ENCODE data around the gene GNAI3.

GNAI3 gene

GRCh38 chr1:109598156-109598555, 49.7 kb downstream of the GNAI3 start:
- DNase-seq (ENCODE audit: low read depth in 3 of 3), result no peak

DNA sequence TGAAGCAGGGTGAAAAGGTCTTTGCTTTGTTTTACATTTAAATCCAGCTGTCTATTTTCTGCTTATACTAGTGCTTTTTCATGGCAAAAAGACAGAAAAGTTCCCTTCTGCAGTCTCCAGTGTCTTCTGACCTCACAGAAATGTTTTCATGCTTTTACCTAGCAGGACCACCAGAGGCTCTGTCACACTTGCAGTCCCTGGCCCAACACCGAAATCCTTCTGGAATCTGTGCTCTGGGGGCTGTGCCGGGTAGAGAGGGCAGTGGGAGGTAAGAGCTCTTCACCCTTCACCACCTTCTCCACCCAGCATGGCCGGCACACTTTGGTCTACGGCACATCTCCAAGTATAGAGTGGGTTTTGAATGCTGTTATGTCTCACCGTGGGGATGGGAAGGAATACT, 50.2 kb downstream of the GNAI3 start:
- DNase-seq (ENCODE audit: low read depth in 3 of 3), result no peak

GRCh38 chr1:109603229-109603628, 54.8 kb downstream of the GNAI3 start:
- no peak for DNase-seq (ENCODE audit: low read depth in 3 of 3)

- DNase-seq (ENCODE audit: low read depth in 3 of 3), result no peak
These were observed 57.0 kb downstream of the GNAI3 start for GRCh38 chr1:109605381-109605780.

DNA sequence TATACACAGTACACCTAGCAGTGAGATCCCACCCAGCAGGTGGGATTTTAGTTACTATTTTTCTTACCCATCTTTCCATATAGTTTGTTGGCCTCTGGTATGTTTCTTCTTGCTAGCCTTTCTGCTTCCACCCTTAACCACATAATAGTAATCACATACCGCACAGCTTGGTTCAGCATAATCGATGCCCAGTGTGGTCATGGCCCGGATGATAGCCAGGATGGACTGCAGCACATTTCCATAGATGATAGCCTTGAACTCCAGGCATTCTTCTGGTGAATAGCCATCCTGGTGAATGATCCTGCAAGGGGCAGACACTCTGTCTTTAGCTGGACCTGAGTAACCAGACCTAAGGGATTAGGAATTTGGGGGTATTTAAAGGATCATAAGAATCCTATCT, 61.5 kb downstream of the GNAI3 start:
- no peak for DNase-seq (ENCODE audit: low read depth in 3 of 3)

- no peak for DNase-seq (ENCODE audit: low read depth in 3 of 3)
These were observed 62.3 kb downstream of the GNAI3 start for GRCh38 chr1:109610609-109611307.

GRCh38 chr1:109611308-109611990, 63.0 kb downstream of the GNAI3 start:
- DNase-seq (ENCODE audit: low read depth in 3 of 3), result no peak

GRCh38 chr1:109613361-109614147, 65.1 kb downstream of the GNAI3 start:
- DNase-seq (ENCODE audit: low read depth in 3 of 3), result no peak

GRCh38 chr1:109615879-109616278, 67.5 kb downstream of the GNAI3 start:
- no peak for DNase-seq (ENCODE audit: low read depth in 3 of 3)

DNA sequence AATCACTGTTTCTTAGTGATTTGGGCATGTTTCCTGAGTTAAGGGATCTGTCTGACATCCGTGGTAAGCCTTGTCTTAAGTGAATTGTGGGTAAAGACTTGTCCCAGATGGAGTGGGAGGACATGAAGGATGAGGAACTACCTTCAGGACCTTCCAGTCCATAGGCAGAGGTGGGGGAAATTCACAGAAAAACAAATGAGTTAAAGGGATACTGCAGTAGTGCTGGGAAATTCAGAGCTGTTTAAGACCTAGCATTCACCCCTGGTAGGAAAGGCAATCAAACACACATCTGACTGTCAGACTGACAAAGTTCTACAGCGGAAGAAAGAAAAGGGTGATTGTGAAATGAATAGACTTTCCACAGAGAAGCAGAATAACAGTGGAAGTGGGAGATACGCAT, 68.0 kb downstream of the GNAI3 start:
- no peak for DNase-seq (ENCODE audit: low read depth in 3 of 3)

DNA sequence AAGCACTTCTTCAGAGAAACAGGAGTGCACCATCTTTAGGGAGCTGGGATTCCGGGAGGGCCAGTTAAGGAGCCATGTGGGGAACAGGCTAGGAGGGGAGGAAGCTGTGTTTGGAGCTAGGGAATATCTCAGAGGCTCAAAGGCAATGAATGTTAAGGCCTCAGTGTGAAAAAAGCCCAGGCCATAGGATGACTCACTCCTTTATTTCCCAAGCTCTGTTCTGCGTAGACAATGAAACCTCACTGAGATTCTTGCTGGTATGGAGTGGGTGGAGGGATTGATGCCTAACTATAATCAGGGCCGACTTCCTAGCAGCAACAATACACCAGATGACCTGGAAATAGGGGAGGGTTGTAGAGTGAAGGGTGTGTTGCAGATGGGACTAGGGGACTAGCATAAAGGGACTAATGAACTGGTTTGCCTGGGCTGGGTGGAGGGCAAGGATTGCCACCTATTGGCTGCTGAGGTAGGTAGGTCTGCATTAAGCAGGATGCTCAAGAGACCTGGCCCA, 68.9 kb downstream of the GNAI3 start:
- DNase-seq (ENCODE audit: low read depth in 3 of 3), result no peak

- DNase-seq (ENCODE audit: low read depth in 3 of 3), result no peak
These were observed 70.5 kb downstream of the GNAI3 start for GRCh38 chr1:109618661-109619575.

DNA sequence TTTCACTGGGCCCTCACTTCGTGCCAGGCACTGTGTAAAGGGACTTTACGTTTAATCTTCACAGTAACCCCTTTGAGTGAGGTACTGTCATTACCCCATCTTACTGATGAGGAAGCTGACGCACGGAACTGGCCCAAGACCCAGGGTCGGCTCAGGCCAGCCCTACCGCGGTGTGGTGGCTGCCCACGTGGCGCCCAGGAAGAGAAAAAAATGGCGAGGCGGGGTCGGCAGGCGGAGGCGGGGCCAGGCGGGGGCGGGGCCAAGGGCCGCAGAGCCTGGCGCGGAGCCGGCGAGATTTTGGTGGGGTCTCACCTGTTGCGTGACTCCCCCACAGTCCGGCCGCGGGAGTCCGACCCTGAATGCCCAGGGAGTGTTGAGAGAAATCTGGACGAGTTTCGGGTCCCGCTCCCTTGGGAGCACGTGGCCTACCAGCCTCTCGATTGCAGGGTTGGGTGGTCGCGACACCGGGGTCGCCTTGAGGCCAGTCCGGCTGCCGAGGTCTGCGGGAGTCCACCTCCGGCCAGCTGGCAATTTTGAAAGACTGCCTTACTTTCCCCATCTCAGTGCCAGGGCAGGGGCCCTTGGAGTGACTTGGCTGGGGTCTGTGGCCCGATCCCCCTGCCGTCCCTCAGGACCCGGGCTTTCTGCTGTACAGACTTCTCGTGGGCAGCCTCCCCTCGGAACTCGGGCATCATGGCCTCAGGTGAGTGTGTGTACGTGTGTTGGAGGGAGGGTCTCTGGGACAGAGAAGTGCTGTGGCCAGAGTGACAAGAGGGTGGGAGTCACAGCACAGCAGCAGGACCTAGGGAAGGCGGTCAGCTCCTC, 71.4 kb downstream of the GNAI3 start, which contains the start of the genes AMPD2 and GNAT2:
Gene AMPD2 (plus strand): TSS at position 262 of the 825 bp plus-strand sequence. CDS start 1,339 bp downstream, outside the sequence.
Gene GNAT2 (minus strand): TSS at position 41 of the 825 bp plus-strand sequence. CDS start 6,746 bp downstream, outside the sequence.
- peak; percentile 51 to 69 (median 53) for DNase-seq (ENCODE audit: low read depth in 3 of 3)

- no peak for DNase-seq (ENCODE audit: low read depth in 3 of 3)
These were observed 72.0 kb downstream of the GNAI3 start for GRCh38 chr1:109620401-109620791.

DNA sequence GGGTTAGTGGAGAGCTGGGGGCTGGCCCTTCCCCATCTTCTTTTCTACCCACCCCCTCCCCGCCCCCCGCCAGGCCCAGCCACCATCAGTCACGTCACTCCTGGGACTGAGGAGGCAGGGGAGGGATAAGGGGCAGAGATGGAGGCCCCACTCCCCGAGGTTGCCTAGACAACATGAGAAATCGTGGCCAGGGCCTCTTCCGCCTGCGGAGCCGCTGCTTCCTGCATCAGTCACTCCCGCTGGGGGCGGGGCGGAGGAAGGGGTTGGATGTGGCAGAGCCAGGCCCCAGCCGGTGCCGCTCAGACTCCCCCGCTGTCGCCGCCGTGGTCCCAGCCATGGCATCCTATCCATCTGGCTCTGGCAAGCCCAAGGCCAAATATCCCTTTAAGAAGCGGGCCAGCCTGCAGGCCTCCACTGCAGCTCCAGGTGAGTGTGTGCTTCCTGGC, 72.4 kb downstream of the GNAI3 start:
- DNase-seq (ENCODE audit: low read depth in 3 of 3), result peak; percentile 93 to 98 (median 96)

GRCh38 chr1:109621379-109622136, 73.1 kb downstream of the GNAI3 start:
- DNase-seq (ENCODE audit: low read depth in 3 of 3), result no peak

DNA sequence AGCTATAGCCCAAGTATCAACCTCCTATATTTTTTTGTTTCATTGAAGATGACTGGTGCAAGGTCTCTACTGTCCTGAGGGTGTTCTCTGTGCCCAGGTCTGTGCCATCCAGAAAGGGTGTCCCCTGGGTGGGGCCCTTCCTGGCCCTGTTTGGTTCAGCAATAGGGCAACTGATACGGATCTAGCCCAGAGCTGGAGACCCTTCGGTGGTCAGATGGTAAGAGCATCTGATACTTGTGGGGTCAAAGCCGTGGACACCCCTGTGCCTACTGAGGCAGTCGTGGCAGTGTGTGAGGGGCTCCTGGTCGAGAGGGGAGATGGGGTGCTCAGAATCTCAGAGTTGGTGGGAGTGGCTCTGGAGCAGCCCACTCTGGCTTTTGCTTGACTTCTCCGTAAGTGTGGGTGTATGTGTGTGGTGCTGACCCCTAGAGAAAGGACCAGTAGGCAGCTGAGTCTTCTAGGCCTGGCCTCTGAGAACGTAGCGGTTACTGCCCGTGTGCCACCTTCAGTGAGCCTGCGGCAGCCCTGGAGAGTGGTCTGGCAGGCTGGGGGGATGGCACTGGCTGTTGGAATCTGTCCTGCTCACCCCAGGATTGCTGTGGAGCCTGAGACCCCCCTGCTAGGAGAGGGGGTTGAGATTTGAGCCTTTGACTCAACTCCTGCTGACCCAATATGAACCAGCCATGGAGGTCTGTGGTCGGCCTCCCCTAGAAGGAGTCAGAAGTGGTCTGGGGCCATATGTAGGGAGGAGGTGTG, 73.9 kb downstream of the GNAI3 start:
- DNase-seq (ENCODE audit: low read depth in 3 of 3), result no peak

- no peak for DNase-seq (ENCODE audit: low read depth in 3 of 3)
These were observed 74.5 kb downstream of the GNAI3 start for GRCh38 chr1:109622895-109623294.

Data from stimulated activated CD4-positive, alpha-beta T cell treated with anti-CD3 and anti-CD28 coated beads, TNF-alpha, amount 100 ng/mL, for 24 hours (primary cell).